Stimulated activated CD4-positive, alpha-beta T cell treated with anti-CD3 and anti-CD28 coated beads, Interleukin-15, amount 100 ng/mL, for 48 hours (primary cell): Measurements from ENCODE around the gene ZFC3H1.

ENCODE experiments used
- DNase-seq, 2 donors: peaks; one replicate each; pipeline ENCODE4 v3.0.0-alpha.2; 2020; ENCODE audit warnings: low read depth in 2 of 2

Gene ZFC3H1

GRCh38 chr12:71627438-71628002 is 36.1 kb downstream of the ZFC3H1 start:
- no peak for DNase-seq

GRCh38 chr12:71626768-71627167 is 36.9 kb downstream of the ZFC3H1 start:
- no peak for DNase-seq

- no peak for DNase-seq
Measured at GRCh38 chr12:71626098-71626497, 37.5 kb downstream of the ZFC3H1 start.

- no peak for DNase-seq
Measured at GRCh38 chr12:71625476-71625875, 38.2 kb downstream of the ZFC3H1 start.

- no peak for DNase-seq
Measured at GRCh38 chr12:71621938-71622337, 41.7 kb downstream of the ZFC3H1 start.

GRCh38 chr12:71610031-71610795 is 53.4 kb downstream of the ZFC3H1 start:
- no peak for DNase-seq

- no peak for DNase-seq
Measured at GRCh38 chr12:71607494-71608330, 55.9 kb downstream of the ZFC3H1 start.

- no peak for DNase-seq
Measured at GRCh38 chr12:71605039-71605438, 58.6 kb downstream of the ZFC3H1 start.

GRCh38 chr12:71602761-71603577 is 60.7 kb downstream of the ZFC3H1 start:
- no peak for DNase-seq

GRCh38 chr12:71601546-71601945 is 62.1 kb downstream of the ZFC3H1 start:
- DNase-seq, result no peak

GRCh38 chr12:71599210-71599609 is 64.4 kb downstream of the ZFC3H1 start:
- no peak for DNase-seq

- no peak for DNase-seq
Measured at GRCh38 chr12:71594214-71594948, 69.3 kb downstream of the ZFC3H1 start.

- no peak for DNase-seq
Measured at GRCh38 chr12:71592841-71593240, 70.8 kb downstream of the ZFC3H1 start.

- no peak for DNase-seq
Measured at GRCh38 chr12:71591601-71592000, 72.0 kb downstream of the ZFC3H1 start.

- no peak for DNase-seq
Measured at GRCh38 chr12:71589478-71589881, 74.2 kb downstream of the ZFC3H1 start.

GRCh38 chr12:71587012-71587411 is 76.6 kb downstream of the ZFC3H1 start:
- DNase-seq, result no peak

GRCh38 chr12:71585218-71585617 is 78.4 kb downstream of the ZFC3H1 start:
- DNase-seq, result no peak

- DNase-seq, result no peak
Measured at GRCh38 chr12:71584356-71584755, 79.3 kb downstream of the ZFC3H1 start.

GRCh38 chr12:71582925-71583324 is 80.7 kb downstream of the ZFC3H1 start:
- DNase-seq, result no peak

GRCh38 chr12:71581206-71581605 is 82.4 kb downstream of the ZFC3H1 start:
- no peak for DNase-seq

- DNase-seq, result no peak
Measured at GRCh38 chr12:71578694-71579258, 84.9 kb downstream of the ZFC3H1 start.
